GM06990 (cell line): ENCODE results near the gene SP3.
A peak's percentile ranks its signal among the peaks of the same experiment; 100 is the strongest.

Experiments
- DNase-seq: peaks from one replicate; pipeline ENCODE4 v3.0.0-alpha.2; 2011; ENCODE audit not compliant: insufficient read length; ENCODE audit errors: extremely low read depth
- H3K27me3 ChIP-seq: replicated peaks from 2 replicates; pipeline ENCODE4 v1.6.0; 2011; ENCODE audit warnings: low read length; ENCODE audit not compliant: control insufficient read depth, insufficient read depth
- H3K36me3 ChIP-seq: 2 replicates; pipeline ENCODE4 v1.5.1; 2011; ENCODE audit warnings: low read length; ENCODE audit not compliant: control insufficient read depth, insufficient read depth
- H3K4me3 ChIP-seq: replicated peaks from 2 replicates; pipeline ENCODE4 v1.5.1; 2011; ENCODE audit warnings: low read depth, mild to moderate bottlenecking, control low read depth, low read length
- TF ChIP-seq, protein P1 (sequence below): IDR thresholded peaks from 2 replicates; pipeline ENCODE4 v1.5.1; 2011; ENCODE audit warnings: low read length, control low read depth, mild to moderate bottlenecking, inconsistent platforms; ENCODE audit not compliant: insufficient read depth, poor library complexity, severe bottlenecking

Gene SP3

DNA sequence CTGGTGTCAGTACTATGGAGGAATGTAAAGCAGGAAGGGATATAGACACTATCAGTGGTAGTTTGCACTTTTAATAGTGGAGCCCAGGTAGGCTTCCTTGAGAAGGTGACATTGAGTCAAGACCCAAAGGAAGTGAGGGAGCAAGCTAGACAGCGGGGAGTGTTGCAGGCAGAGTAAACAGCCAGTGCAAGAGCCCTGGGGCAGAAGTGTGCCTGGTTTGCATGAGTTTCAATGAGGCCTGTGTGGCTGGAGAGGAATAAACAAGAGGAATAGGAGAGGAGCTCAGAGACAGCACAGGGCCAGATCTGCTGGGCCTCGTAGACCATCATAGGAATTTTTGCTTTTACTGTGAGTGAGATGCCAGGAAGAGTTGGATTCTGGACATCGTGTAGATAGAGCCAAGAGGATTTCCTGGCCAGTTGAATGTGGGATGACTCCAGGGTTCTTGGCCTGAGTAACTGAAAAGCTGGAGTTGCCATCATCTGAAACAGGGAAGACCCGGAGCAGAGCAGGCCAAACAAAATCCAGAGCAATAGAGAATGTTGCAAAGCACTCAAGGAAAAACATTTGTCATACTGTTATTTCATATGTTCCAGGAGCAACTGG lies 102.5 kb downstream of the SP3 start:
- DNase-seq: no peak
- no peak overlapping the region for H3K4me3 ChIP-seq
- TF ChIP-seq, protein P1, sequence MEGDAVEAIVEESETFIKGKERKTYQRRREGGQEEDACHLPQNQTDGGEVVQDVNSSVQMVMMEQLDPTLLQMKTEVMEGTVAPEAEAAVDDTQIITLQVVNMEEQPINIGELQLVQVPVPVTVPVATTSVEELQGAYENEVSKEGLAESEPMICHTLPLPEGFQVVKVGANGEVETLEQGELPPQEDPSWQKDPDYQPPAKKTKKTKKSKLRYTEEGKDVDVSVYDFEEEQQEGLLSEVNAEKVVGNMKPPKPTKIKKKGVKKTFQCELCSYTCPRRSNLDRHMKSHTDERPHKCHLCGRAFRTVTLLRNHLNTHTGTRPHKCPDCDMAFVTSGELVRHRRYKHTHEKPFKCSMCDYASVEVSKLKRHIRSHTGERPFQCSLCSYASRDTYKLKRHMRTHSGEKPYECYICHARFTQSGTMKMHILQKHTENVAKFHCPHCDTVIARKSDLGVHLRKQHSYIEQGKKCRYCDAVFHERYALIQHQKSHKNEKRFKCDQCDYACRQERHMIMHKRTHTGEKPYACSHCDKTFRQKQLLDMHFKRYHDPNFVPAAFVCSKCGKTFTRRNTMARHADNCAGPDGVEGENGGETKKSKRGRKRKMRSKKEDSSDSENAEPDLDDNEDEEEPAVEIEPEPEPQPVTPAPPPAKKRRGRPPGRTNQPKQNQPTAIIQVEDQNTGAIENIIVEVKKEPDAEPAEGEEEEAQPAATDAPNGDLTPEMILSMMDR: no peak
- no peaks in the 10 kb centered on the region; the same call in 1 of the 2 replicates for H3K27me3 ChIP-seq
- H3K36me3 ChIP-seq: no peaks in the 10 kb centered on the region

DNA sequence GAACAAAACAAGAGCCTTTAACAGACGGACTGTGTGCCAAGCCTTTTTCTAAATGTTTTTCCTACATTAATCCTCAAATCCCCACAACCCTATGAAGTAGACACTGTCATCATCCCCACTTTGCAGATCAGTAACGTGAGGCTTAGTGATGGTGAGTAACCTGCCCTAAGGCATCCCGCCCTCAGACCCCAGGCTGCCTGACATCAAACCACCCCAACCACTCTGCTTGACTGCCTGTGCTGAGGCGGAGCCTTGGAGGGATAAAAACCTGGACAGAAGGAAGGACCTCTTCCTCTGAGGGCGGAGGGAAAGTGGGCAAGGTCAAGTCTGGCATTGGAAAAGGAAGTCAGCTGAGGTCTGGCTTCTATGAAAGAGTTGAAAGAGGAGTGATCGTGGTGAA lies 104.6 kb downstream of the SP3 start:
- Histone ChIP-seq H3K4me3 (no peak overlapping the region), H3K27me3 (no peaks in the 10 kb centered on the region; the same call in 1 of the 2 replicates), H3K36me3 (no peaks in the 10 kb centered on the region)
- TF ChIP-seq, protein P1: no peak
- DNase-seq: no peak

DNA sequence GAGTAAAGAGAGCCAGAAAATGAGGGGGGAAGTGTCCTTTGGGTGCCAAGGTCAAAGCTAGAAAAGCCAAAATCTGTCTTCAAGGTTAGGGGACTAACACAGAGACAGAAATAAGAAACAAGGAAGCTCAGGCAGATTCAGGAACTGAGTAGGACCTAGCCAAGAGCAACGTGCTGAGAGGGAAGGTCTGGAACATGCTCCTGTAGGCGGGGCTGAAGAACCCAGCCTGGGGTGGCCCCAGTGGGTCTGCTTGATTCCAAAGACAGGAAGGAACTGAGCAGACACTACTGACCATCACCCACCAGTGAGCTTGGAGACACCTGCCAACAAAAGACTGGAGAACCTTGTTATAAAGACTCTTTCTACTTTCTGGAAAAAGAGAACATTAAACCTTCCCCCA lies 105.1 kb downstream of the SP3 start:
- TF ChIP-seq, protein P1: no peak
- Histone ChIP-seq H3K36me3 (no peaks in the 10 kb centered on the region), H3K27me3 (no peaks in the 10 kb centered on the region; the same call in 1 of the 2 replicates), H3K4me3 (no peak overlapping the region)
- DNase-seq: no peak

DNA sequence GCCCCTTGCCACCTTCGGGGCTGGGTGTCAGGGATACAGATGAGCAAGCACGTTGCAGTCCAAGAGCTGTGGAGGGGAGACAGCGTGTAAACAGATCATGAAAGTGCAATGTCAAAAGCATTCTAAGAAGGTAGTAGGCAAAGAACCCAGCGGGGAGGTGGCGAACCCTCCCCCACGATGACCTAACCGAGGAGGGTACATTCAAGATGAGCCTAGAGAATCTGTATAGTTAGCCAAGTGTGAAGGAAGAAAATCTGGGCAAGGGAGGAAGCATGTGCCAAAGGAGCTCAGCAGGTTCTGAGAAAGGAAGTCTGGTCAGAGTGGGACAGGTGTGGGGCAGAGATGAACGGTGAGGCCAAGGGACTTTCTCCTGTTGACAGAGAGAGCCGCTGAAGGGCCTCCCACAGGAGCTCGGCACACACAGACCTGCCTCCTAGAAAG lies 106.9 kb downstream of the SP3 start:
- H3K27me3 ChIP-seq: no peaks in the 10 kb centered on the region; the same call in 1 of the 2 replicates
- H3K36me3 ChIP-seq: no peaks in the 10 kb centered on the region
- DNase-seq: peak; percentile 31
- no peak overlapping the region; the same call in 1 of the 2 replicates for H3K4me3 ChIP-seq
- TF ChIP-seq, protein P1: no peak
